ENCODE data around the gene NSG1. TPM values are rescaled to one million over a fixed set of nuclear protein-coding genes. Genes with fewer than 3 reads are reported as not detected.

The NSG1 gene
- total and polyA plus RNA-seq, 2 of the 13 experiments (the other 11 are each of a cell fraction or from before 2014, with no cell fraction given): not detected

DNA sequence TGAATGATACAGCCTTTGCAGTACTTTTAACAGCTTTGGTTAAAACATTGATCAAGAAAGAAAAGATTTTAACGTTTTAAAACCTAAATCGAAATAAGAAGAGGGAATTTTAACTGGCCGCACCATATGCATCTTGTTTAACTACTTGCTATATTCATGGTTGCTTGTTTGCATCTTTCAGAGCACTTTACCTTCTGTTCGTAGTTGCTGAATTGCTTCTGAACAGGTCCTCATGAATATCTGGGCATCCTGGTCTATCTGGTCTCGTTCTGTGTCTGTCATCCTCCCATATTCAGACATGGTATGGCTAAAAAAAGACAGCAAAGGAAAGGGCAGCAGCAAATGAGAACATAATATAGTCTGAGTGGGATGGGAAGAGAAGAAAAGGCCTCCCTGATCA lies 72.3 kb downstream of the NSG1 start (continued):
- no peak for TF ChIP-seq ZNF282 (IDR thresholded peaks at IDR 0.05; ENCODE audit: partially characterized antibody)
- no peak for TF ChIP-seq ZNF746 (CRISPR knock-in tag; IDR thresholded peaks at IDR 0.05)
- TF ChIP-seq PCBP2 (optimal IDR thresholded peaks at IDR 0.05; ENCODE audit: low read depth, low read length, poor library complexity, severe bottlenecking): no peak
- no peak for TF ChIP-seq ZNF343 (CRISPR knock-in tag; IDR thresholded peaks at IDR 0.05)
- TF ChIP-seq RBM39 (IDR thresholded peaks at IDR 0.05; ENCODE audit: low read depth, low read length, poor library complexity, severe bottlenecking): no peak

DNA sequence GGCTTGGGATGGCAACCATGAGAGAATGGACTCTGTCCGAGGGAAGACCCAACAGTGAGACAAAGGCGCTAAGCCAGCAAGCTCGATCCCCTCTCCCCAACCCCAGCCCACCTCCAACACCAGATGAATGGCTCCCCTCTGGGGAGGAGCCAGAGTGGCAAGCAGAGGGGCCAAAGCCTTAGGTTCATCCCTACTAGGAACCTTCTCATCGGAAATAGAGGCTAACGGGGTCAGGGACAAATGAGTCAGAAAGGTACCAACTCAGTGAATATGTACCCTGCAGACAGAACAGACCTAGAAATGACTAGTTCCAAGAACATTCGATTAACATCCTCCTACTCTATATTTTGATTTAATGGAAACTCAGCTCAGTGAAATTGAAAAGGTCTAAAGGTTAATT lies 73.9 kb downstream of the NSG1 start:
- H4K20me1 ChIP-seq (ENCODE audit: insufficient read depth, low read length): no peaks in the 10 kb centered on the region
- H3K79me2 ChIP-seq (ENCODE audit: insufficient read depth, low read length): peaks cover 2% of the 10 kb centered on the region
- TF ChIP-seq, protein P1, sequence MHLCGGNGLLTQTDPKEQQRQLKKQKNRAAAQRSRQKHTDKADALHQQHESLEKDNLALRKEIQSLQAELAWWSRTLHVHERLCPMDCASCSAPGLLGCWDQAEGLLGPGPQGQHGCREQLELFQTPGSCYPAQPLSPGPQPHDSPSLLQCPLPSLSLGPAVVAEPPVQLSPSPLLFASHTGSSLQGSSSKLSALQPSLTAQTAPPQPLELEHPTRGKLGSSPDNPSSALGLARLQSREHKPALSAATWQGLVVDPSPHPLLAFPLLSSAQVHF (CRISPR knock-in tag; IDR thresholded peaks at IDR 0.05): no peak
- no peak for TF ChIP-seq PHF5A (CRISPR knock-in tag; IDR thresholded peaks at IDR 0.05; ENCODE audit: low read depth, unreplicated experiment)
- TF ChIP-seq ZNF430 (CRISPR knock-in tag; IDR thresholded peaks at IDR 0.05): no peak
- no peak for TF ChIP-seq TIGD3 (CRISPR knock-in tag; IDR thresholded peaks at IDR 0.05; ENCODE audit: borderline replicate concordance)
- TF ChIP-seq AGO2 (optimal IDR thresholded peaks at IDR 0.05; ENCODE audit: low read depth, low read length): no peak
- TF ChIP-seq ZNF337 (CRISPR knock-in tag; IDR thresholded peaks at IDR 0.05; ENCODE audit: borderline replicate concordance, low read depth): no peak
- no peak for TF ChIP-seq KLF11 (CRISPR knock-in tag; IDR thresholded peaks at IDR 0.05)
- no peak for TF ChIP-seq SRY (CRISPR knock-in tag; IDR thresholded peaks at IDR 0.05)
- no peak for TF ChIP-seq ZNF770 (CRISPR knock-in tag; IDR thresholded peaks at IDR 0.05)
- no peak overlapping the region for H3K27ac ChIP-seq (ENCODE audit: extremely low read length, insufficient read depth, low read length)
- intact Hi-C loops (cut with micrococcal nuclease; ENCODE audit: unreplicated experiment) (no loop called here), in situ Hi-C loops (cut with HindIII; ENCODE audit: extremely low pct_ligation_motif_present, low pct_unique_long_range_greater_than_20kb) (no loop called here)
- no peak overlapping the region for H2AFZ ChIP-seq (ENCODE audit: low read length)
- ChIA-PET CTCF (ENCODE audit: low intra/inter-chr PET ratio, low total read pairs) (no interaction called here), POLR2A (no interaction called here)
- H3K9ac ChIP-seq (ENCODE audit: insufficient read depth, low read depth, low read length): no peak overlapping the region
- no peak overlapping the region for H3K4me2 ChIP-seq (ENCODE audit: low read depth, low read length)
- DNase-seq (ENCODE audit: low spot score) (no peak), FAIRE-seq (no peak), ATAC-seq (no peak)
- peaks cover 4 to 41% of the 10 kb centered on the region in 2 experiments for H3K36me3 ChIP-seq (replicated peaks in 1 of 2; ENCODE audit: control insufficient read depth in 1 of 2, insufficient read depth in 2 of 2, low read length in 2 of 2)
- no peaks in the 10 kb centered on the region for H3K9me3 ChIP-seq (ENCODE audit: low read length)
- WGBS (ENCODE audit: low lambda C conversion rate): 97% methylated on average over 6 of the region's 6 CpGs
- no TSS peak for BruUV-seq (replicated peaks)
- no peaks in the 10 kb centered on the region for H3K27me3 ChIP-seq (ENCODE audit: control insufficient read depth in 1 of 2, insufficient read depth in 2 of 2, low read length in 2 of 2)
- no peak overlapping the region for H3K4me3 ChIP-seq (replicated peaks in 1 of 3; ENCODE audit: insufficient read depth in 1 of 3, low read depth in 2 of 3, low read length in 3 of 3)
- H3K4me1 ChIP-seq (ENCODE audit: insufficient read depth, low read length): peaks cover 37% of the 10 kb centered on the region

All from HepG2 (cell line).